Kidney (tissue), 14 donors: ENCODE data around the gene OFD1. TPM values are rescaled to one million over a fixed set of nuclear protein-coding genes. Genes with fewer than 3 reads are reported as not detected.

ENCODE experiments used
- DNase-seq, 5 donors: peaks; one replicate each; pipeline ENCODE4 v3.0.0-alpha.2; 2013 to 2020
- FAIRE-seq: peaks from 2 replicates; lab custom pipeline; 2012; peaks lifted over from hg19 to GRCh38; lab: Jason Lieb, UNC
- H3K27ac ChIP-seq, 2 donors: one replicate each; pipeline ENCODE4 v1.7.0; 2013; ENCODE audit warnings: low read depth in 2 of 2, low read length in 2 of 2, inconsistent platforms in 1 of 2
- H3K27me3 ChIP-seq: one replicate; pipeline ENCODE4 v1.7.1; 2013; ENCODE audit warnings: low read length, inconsistent platforms; ENCODE audit not compliant: control insufficient read depth, insufficient read depth
- H3K36me3 ChIP-seq, 3 donors: one replicate each; pipeline versions ENCODE4 v1.7.0 to v1.7.1; 2013; ENCODE audit warnings: low read length in 3 of 3, control low read depth in 1 of 3, inconsistent platforms in 1 of 3; ENCODE audit not compliant: insufficient read depth in 3 of 3, control insufficient read depth in 2 of 3
- H3K4me1 ChIP-seq, 3 donors: one replicate each; pipeline versions ENCODE4 v1.7.0 to v1.7.1; 2013; ENCODE audit warnings: low read length in 3 of 3, inconsistent platforms in 1 of 3, low read depth in 1 of 3; ENCODE audit not compliant: control insufficient read depth in 2 of 3, insufficient read depth in 2 of 3
- H3K4me3 ChIP-seq, 3 donors: one replicate each; pipeline versions ENCODE4 v1.7.0 to v1.8.1; 2013; ENCODE audit warnings: low read length in 3 of 3, control low read depth in 1 of 3, inconsistent platforms in 1 of 3
- H3K9ac ChIP-seq, 3 donors: one replicate each; pipeline versions ENCODE4 v1.7.0 to v1.7.1; 2013; ENCODE audit warnings: low read length in 3 of 3, control low read depth in 1 of 3, inconsistent platforms in 1 of 3
- H3K9me3 ChIP-seq, 3 donors: one replicate each; pipeline versions ENCODE4 v1.7.0 to v1.7.1; 2013; ENCODE audit warnings: low read length in 3 of 3, control low read depth in 1 of 3, inconsistent platforms in 1 of 3; ENCODE audit not compliant: control insufficient read depth in 2 of 3, insufficient read depth in 1 of 3
- CTCF ChIP-seq: IDR thresholded peaks from 3 replicates; pipeline ENCODE4 v1.5.1; 2012; ENCODE audit warnings: mild to moderate bottlenecking, moderate library complexity, borderline replicate concordance; ENCODE audit not compliant: insufficient read depth; ENCODE audit errors: extremely low read depth
- intact Hi-C: fragments of 100-400 bp; cut with DNase I; formaldehyde crosslinking; loops from one replicate; pipeline ENCODE4 v1.11.1; 2022
- polyA plus RNA-seq: library from polyadenylated mRNA; stranded (reverse); fragments of 350-450 nt; fragmentation: Illumina TruSeq; extraction: RNeasy Lipid Tissue Mini Kit (QIAGEN cat#74804); gene quantifications from one replicate; pipeline ENCODE4 v1.2.3, GENCODE V29; 2014; ENCODE audit warnings: low read depth, low replicate concordance; ENCODE audit not compliant: insufficient read depth
- total RNA-seq: library from RNA; stranded (reverse); fragmentation: NEBNext Ultra II Directional; extraction: Animal tissue kit (Norgen Biotek cat#: 25700); gene quantifications from one replicate; pipeline ENCODE4 v1.2.1, GENCODE V29; 2021
- donor health status: control.
- donor health status: control.
- donor health status: control.
- donor health status: control.
- donor health status: control.
- donor health status: DM: yes; HTN: yes; CAD: no.
- donor health status: Normal renal cell carcinoma (clear cell type).

Gene OFD1
- total and polyA plus RNA-seq, 2 donors from 2014 or later: 20.6 to 42.0 TPM

GRCh38 chrX:13763489-13763888 lies 28.9 kb downstream of the OFD1 start:
- Histone ChIP-seq H3K9me3 (no peaks in the 10 kb centered on the region), H3K9ac (no peak overlapping the region), H3K36me3 (peaks cover 3 to 26% (median 4%) of the 10 kb centered on the region in 3 donors), H3K27ac (no peak overlapping the region), H3K4me1 (no peaks in the 10 kb centered on the region), H3K4me3 (no peak overlapping the region), H3K27me3 (no peaks in the 10 kb centered on the region)
- TF ChIP-seq CTCF: no peak
- no peak for FAIRE-seq
- intact Hi-C loops: no loop called here
- no peak for DNase-seq

DNA sequence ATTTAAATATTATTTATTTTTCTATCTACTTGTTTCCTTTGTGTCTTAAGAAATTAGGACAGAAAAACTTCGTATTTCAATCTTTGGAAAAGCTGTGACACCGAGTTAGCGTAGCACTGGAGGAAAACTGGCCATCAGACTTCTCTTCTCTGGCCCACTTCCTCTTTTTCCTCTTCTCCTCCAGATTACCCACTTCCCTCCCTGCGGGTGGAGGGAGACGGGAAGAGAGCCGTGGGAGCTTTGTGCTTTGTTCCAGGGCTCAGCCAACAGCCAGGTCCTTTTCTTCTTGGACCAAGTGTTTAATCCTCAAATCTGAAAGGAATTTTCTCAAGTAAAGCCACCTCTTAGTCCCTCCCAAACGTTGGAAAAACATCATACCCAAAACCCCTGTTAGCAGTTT lies 29.7 kb downstream of the OFD1 start:
- TF ChIP-seq CTCF: no peak
- Histone ChIP-seq H3K4me1 (no peaks in the 10 kb centered on the region), H3K9me3 (no peaks in the 10 kb centered on the region), H3K27me3 (no peaks in the 10 kb centered on the region), H3K27ac (no peak overlapping the region), H3K4me3 (no peak overlapping the region), H3K9ac (no peak overlapping the region), H3K36me3 (peaks cover 3 to 22% (median 3%) of the 10 kb centered on the region in 3 donors)
- intact Hi-C loops: no loop called here
- FAIRE-seq (no peak), DNase-seq (no peak)

DNA sequence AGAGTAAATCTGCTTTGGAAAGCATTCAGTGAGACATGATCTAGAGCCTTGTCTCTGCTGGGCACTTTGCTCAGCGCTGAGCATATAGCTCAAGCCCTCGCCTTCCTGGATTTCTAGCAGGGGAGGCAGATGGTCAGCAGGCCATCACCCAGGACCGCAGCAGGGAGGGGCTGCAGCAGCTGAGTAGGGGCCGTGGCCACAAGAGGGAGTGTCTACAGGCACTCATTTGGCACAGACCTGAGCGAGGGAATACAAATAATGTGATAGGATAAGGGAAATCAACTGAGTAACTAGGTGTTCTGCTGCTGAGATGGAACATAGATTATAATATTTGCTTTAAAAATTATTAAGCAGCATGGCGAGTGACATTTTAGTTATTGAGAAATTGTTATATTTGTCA lies 30.2 kb downstream of the OFD1 start:
- Histone ChIP-seq H3K9me3 (no peaks in the 10 kb centered on the region), H3K27ac (no peak overlapping the region), H3K27me3 (no peaks in the 10 kb centered on the region), H3K4me1 (no peaks in the 10 kb centered on the region), H3K36me3 (peaks cover 3 to 22% (median 4%) of the 10 kb centered on the region in 3 donors), H3K4me3 (no peak overlapping the region), H3K9ac (no peak overlapping the region)
- intact Hi-C loops: no loop called here
- TF ChIP-seq CTCF: peak; percentile 36
- DNase-seq (peak in 4 of 5 donors; percentile 27 to 42 (median 31)), FAIRE-seq (no peak)

DNA sequence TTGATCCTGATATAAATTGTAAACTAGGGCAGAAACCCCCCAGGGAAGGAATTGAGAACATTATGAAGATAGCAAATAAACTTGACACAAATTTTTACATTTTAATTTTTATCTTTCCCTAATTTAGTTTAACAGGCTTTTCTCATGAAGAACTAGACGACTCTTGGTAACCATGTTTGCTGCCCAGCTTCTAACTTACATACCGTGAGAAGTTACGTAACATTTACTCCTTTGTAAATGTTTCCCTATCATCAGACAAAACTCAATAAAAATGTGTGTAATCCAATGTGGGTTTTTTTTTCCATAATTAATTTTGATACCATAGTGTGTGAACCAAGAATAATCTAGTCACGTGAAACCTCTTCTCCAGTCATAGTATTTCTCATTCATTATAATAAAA lies 34.4 kb downstream of the OFD1 start:
- no peaks in the 10 kb centered on the region for H3K4me1 ChIP-seq
- FAIRE-seq (peak; percentile 50), DNase-seq (no peak)
- TF ChIP-seq CTCF: no peak
- intact Hi-C loops: no loop called here
- H3K36me3 ChIP-seq: peaks cover 3 to 16% (median 8%) of the 10 kb centered on the region in 3 donors
- H3K27me3 ChIP-seq: no peaks in the 10 kb centered on the region
- H3K27ac ChIP-seq: no peak overlapping the region
- H3K4me3 ChIP-seq: no peak overlapping the region
- no peak overlapping the region for H3K9ac ChIP-seq
- H3K9me3 ChIP-seq: no peaks in the 10 kb centered on the region
